A673 (cell line): Measurements from ENCODE around the gene IFI35.

Source experiments
- EZH2 ChIP-seq: fragments of 200-600 bp; sonication (generic); IDR thresholded peaks from 2 replicates; pipeline ENCODE4 v1.6.1; 2017; ENCODE audit warnings: borderline replicate concordance, low read depth, mild to moderate bottlenecking, mixed read lengths, antibody characterized with exemption, low read length; ENCODE audit not compliant: poor library complexity, severe bottlenecking
- TF ChIP-seq, protein P1 (sequence below): fragments of 300-800, 200-600 bp; sonication (generic); conservative IDR thresholded peaks from 2 replicates; pipeline ENCODE4 v1.5.1; 2017; ENCODE audit warnings: low read depth, mild to moderate bottlenecking, antibody characterized with exemption, low read length, moderate library complexity, mixed read lengths

DNA sequence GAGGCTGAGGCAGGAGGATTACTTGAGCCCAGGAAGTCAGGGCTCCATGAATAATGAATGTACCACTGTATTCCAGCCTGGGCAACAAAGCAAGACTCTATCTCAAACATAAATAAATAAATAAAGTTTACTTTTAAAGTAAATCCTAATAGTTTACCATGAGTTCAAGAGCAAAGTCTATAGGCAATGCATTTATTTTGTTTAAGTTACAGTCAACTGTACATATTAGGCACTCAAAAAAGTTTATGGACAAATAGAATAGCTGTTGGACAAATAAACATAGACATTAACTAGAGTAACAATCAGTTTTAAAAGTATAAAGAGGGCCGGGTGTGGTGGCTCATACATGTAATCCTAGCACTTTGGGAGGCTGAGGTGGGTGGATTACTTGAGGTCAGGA lies 38.7 kb upstream of the IFI35 start:
- TF ChIP-seq, protein P1, sequence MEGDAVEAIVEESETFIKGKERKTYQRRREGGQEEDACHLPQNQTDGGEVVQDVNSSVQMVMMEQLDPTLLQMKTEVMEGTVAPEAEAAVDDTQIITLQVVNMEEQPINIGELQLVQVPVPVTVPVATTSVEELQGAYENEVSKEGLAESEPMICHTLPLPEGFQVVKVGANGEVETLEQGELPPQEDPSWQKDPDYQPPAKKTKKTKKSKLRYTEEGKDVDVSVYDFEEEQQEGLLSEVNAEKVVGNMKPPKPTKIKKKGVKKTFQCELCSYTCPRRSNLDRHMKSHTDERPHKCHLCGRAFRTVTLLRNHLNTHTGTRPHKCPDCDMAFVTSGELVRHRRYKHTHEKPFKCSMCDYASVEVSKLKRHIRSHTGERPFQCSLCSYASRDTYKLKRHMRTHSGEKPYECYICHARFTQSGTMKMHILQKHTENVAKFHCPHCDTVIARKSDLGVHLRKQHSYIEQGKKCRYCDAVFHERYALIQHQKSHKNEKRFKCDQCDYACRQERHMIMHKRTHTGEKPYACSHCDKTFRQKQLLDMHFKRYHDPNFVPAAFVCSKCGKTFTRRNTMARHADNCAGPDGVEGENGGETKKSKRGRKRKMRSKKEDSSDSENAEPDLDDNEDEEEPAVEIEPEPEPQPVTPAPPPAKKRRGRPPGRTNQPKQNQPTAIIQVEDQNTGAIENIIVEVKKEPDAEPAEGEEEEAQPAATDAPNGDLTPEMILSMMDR, result no peak
- TF ChIP-seq EZH2, result no peak
